ENCODE results near the gene KCTD3.

KCTD3 gene

DNA sequence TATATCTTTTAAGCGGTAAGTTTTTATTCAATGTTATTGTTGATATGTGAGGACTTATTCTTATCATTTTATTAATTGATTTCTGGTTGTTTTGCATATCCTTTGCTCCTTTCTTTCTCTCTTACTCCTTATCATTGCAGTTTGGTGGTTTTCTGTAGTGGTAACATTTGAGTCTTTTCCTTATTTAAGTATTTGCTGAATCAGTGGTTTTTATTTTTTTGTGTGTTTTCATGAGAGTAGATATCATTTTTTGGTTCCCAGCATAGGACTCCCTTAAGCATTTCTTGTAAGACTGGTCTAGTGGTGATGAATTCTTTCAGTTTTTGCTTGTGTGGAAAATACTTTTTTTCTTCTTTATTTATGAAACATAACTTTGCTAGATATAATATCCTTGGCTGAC, 12.2 kb upstream of the KCTD3 start:
- in situ Hi-C loops (cut with MboI; ENCODE audit: low sequenced_read_pairs, unreplicated experiment), result no loop called here
- TF ChIP-seq, protein P1, sequence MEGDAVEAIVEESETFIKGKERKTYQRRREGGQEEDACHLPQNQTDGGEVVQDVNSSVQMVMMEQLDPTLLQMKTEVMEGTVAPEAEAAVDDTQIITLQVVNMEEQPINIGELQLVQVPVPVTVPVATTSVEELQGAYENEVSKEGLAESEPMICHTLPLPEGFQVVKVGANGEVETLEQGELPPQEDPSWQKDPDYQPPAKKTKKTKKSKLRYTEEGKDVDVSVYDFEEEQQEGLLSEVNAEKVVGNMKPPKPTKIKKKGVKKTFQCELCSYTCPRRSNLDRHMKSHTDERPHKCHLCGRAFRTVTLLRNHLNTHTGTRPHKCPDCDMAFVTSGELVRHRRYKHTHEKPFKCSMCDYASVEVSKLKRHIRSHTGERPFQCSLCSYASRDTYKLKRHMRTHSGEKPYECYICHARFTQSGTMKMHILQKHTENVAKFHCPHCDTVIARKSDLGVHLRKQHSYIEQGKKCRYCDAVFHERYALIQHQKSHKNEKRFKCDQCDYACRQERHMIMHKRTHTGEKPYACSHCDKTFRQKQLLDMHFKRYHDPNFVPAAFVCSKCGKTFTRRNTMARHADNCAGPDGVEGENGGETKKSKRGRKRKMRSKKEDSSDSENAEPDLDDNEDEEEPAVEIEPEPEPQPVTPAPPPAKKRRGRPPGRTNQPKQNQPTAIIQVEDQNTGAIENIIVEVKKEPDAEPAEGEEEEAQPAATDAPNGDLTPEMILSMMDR (IDR thresholded peaks at IDR 0.05; ENCODE audit: borderline replicate concordance, control extremely low read depth, extremely low read depth, insufficient read depth, missing control alignments), result no peak
- no peak for DNase-seq (ENCODE audit: low spot score)

DNA sequence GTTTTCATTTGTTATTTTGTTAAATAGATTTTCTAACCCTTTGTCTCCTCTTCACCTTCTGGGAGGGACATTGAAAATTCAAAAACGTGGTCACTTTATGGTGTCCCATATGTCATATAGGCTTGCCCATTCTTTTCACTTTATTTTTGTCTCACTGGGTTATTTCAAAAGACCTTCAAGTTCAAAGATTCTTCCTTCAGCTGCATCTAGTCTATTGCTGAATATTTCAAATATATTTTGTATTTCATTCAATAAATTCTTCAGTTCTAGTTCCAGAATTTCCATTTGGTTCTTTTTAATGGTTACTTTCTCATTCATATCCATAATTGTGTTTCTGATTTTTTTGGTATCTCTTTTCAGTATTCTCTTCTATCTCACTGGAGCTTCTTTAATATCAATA, 11.6 kb upstream of the KCTD3 start:
- no peak for DNase-seq (ENCODE audit: low spot score)
- TF ChIP-seq, protein P1 (IDR thresholded peaks at IDR 0.05; ENCODE audit: borderline replicate concordance, control extremely low read depth, extremely low read depth, insufficient read depth, missing control alignments), result no peak
- in situ Hi-C loops (cut with MboI; ENCODE audit: low sequenced_read_pairs, unreplicated experiment), result no loop called here

DNA sequence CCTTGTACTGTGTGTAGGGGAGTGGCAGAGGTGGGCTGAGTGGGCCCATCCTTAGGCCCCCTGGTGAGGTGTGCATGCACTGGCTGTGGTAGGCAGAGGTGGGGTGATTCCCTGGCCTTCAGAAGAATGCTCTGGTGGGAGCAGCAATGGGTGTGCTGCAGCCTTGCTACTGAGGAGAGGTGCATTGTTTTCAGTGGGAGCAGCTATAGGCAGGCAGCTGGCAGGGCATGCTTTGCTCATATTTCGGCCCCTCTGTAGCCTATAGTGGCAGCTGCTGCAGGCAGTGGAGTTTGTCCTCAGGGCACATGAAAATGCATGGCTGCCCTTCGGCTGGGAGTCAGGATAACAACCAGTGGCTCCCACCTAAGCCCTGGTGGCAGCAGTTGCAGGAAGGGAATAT, 10.1 kb upstream of the KCTD3 start:
- no peak for DNase-seq (ENCODE audit: low spot score)
- in situ Hi-C loops (cut with MboI; ENCODE audit: low sequenced_read_pairs, unreplicated experiment), result no loop called here
- TF ChIP-seq, protein P1 (IDR thresholded peaks at IDR 0.05; ENCODE audit: borderline replicate concordance, control extremely low read depth, extremely low read depth, insufficient read depth, missing control alignments), result no peak

DNA sequence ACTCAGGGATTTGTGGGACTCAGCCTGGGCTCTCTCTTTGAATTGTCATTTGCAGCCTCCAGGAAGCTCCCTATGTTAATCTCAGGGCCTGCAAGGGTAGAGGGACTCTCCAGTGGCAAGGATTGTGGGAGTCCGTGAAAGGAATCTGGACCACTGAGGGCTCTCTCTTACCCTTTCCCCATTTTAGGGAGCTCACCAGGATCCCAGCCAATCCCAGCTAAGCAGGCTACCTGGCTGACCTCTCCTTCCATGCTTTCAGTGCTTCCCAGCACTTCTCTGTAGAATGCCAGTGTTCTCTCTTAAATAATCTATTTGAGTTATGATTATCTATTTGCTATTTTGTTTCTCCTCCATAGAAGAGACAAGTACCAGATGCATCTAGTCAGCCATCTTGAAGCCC, 9.6 kb upstream of the KCTD3 start:
- in situ Hi-C loops (cut with MboI; ENCODE audit: low sequenced_read_pairs, unreplicated experiment), result no loop called here
- DNase-seq (ENCODE audit: low spot score), result no peak
- TF ChIP-seq, protein P1 (IDR thresholded peaks at IDR 0.05; ENCODE audit: borderline replicate concordance, control extremely low read depth, extremely low read depth, insufficient read depth, missing control alignments), result no peak

DNA sequence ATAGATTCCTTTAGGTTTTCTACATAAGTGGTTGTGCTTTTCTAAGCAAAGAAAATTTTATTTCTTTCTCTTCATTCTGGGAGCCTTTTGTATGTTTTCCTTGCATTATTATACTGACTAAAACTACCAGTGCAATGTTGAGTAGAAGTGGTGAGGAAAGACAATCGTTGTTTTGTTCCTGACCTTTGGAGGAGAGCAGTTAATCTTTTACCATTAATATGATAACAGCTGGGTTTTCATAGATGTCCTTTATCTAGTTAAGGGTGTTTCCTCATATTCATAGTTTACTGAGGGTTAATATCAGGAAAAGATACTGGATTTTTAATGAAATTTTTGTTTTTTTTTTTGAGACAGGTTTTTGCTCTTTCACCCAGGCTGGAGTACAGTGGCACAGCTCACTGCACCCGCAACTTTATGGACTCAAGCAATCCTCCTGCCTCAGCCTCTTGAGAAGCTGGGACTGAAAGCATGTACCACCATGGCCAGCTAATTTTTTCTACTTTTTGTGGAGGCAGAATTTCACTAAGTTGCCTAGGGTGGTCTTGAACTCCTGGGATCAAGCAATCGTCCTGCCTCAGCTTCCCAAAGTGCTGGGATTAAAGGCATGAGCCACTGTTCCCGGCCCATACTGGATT, 9.0 kb upstream of the KCTD3 start:
- TF ChIP-seq, protein P1 (IDR thresholded peaks at IDR 0.05; ENCODE audit: borderline replicate concordance, control extremely low read depth, extremely low read depth, insufficient read depth, missing control alignments), result no peak
- no peak for DNase-seq (ENCODE audit: low spot score)
- in situ Hi-C loops (cut with MboI; ENCODE audit: low sequenced_read_pairs, unreplicated experiment), result no loop called here

DNA sequence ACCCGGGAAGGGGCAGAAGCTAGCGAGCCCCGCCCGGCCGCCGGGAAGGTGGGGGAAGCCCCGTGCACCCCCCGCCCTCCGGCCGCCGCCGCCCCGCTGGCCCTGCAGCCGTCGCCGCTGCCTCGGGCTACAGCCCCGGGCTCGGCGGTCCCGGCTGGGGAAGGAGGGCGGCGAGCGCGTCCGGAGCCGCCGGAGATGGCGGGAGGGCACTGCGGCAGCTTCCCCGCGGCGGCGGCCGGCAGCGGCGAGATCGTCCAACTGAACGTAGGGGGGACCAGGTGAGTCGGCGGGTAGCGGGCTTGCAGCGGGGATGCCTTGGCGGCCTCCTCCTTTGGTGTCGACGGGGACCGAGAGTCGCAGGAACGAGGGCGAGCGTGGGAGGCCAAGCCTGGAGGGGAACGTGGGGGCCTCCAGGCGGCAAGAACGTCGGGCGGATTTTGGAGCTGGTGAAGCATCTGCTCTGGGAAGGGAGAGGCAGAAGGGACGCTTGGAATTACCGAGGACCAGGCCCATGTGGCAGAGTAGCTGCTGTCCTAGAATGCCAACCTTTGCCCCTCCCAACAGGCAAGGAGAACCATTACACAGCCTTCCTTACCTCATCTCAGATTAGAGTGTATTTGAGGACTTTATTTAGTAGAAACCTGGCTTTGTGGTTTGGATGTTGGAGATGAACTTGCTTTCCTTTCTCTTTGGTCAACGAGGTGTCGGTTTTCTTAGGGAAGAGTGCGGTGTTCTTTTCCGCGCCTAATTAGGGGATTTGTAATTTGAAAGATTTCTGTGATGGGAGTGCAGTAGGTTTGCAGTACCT, 591 bp downstream of the KCTD3 start:
- in situ Hi-C loops (cut with MboI; ENCODE audit: low sequenced_read_pairs, unreplicated experiment), result no loop called here
- DNase-seq (ENCODE audit: low spot score), result peak; percentile 79
- TF ChIP-seq, protein P1 (IDR thresholded peaks at IDR 0.05; ENCODE audit: borderline replicate concordance, control extremely low read depth, extremely low read depth, insufficient read depth, missing control alignments), result no peak

Measured in GM13976 (cell line).